ENCODE data around the gene KIAA0040. TPM values are rescaled to one million over a fixed set of nuclear protein-coding genes. Genes with fewer than 3 reads are reported as not detected.

The KIAA0040 gene
- total and polyA plus RNA-seq, 4 donors = 4.6 to 12.0 (median 5.7) TPM

DNA sequence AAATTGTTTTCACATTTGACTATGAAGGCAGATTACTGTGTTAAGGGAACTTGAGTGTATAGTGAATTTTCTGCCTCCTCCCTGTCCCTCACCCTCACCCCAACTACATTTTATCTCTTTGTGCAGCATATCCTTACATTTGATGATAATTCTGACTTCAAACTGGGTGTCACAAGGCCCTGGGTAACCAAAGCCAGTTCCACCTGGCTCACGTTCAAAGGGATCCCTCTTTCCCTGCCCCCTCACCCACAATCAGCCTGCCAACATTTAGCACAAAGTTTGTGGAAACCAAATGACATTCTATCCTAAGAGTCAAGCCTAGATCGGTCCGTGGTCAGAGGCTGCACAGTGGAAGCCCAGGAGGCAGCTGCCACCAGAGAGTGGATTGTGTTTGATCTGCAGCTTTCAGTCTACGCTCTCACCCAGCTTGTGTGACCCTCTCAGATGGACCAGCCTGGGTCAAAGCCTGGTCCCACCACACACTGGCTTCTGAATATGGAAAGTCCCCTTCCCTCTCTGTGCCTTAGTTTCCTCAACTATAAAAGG is 10.3 kb downstream of the KIAA0040 start:
- Histone ChIP-seq H3K27ac (ENCODE audit: low read depth in 1 of 2, low read length in 2 of 2) (no peak overlapping the region), H3K4me1 (ENCODE audit: control insufficient read depth in 4 of 4, insufficient read depth in 4 of 4, low read length in 3 of 4) (peaks cover 0 to 7% (median 4%) of the 10 kb centered on the region in 4 donors), H3K27me3 (ENCODE audit: control insufficient read depth in 4 of 4, insufficient read depth in 4 of 4, low read length in 3 of 4) (no peaks in the 10 kb centered on the region), H3K9me3 (ENCODE audit: control insufficient read depth in 4 of 4, low read length in 3 of 4) (no peaks in the 10 kb centered on the region), H3K9ac (ENCODE audit: low read depth in 1 of 2, low read length in 2 of 2) (no peak overlapping the region), H3K4me3 (ENCODE audit: low read depth in 1 of 3, low read length in 3 of 3) (no peak overlapping the region), H3K36me3 (ENCODE audit: control insufficient read depth in 4 of 4, insufficient read depth in 3 of 4, low read depth in 1 of 4, low read length in 3 of 4) (peaks cover 0 to 17% (median 5%) of the 10 kb centered on the region in 4 donors)
- no peak for TF ChIP-seq HNF4A (conservative IDR thresholded peaks at IDR 0.05)
- no peak for TF ChIP-seq CTCF (IDR thresholded peaks at IDR 0.05; ENCODE audit: low read depth, low read length, missing input control)
- no peak for TF ChIP-seq RXRA (IDR thresholded peaks at IDR 0.05)
- TF ChIP-seq TAF1 (conservative IDR thresholded peaks at IDR 0.05) = no peak
- no peak for TF ChIP-seq GABPA (IDR thresholded peaks at IDR 0.05 in 1 of 2, conservative IDR thresholded peaks at IDR 0.05 in 1 of 2)
- TF ChIP-seq JUND (IDR thresholded peaks at IDR 0.05) = no peak
- TF ChIP-seq, protein P1, sequence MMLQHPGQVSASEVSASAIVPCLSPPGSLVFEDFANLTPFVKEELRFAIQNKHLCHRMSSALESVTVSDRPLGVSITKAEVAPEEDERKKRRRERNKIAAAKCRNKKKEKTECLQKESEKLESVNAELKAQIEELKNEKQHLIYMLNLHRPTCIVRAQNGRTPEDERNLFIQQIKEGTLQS (IDR thresholded peaks at IDR 0.05) = no peak
- TF ChIP-seq HNF4G (IDR thresholded peaks at IDR 0.05) = no peak
- TF ChIP-seq REST (IDR thresholded peaks at IDR 0.05) = no peak
- TF ChIP-seq FOXA1 (IDR thresholded peaks at IDR 0.05) = no peak
- no peak for TF ChIP-seq NR2F2 (IDR thresholded peaks at IDR 0.05)
- no peak for TF ChIP-seq YY1 (IDR thresholded peaks at IDR 0.05)
- TF ChIP-seq EGR1 (IDR thresholded peaks at IDR 0.05; ENCODE audit: low read depth in 2 of 2) = no peak
- TF ChIP-seq MAX (IDR thresholded peaks at IDR 0.05) = no peak
- no peak for TF ChIP-seq ZBTB33 (IDR thresholded peaks at IDR 0.05)
- WGBS = 94% methylated on average over 4 of the region's 4 CpGs
- DNase-seq (ENCODE audit: low spot score) = no peak
